ENCODE results near the gene PYM1. TPM values are rescaled to one million over a fixed set of nuclear protein-coding genes. Genes with fewer than 3 reads are reported as not detected.
A peak's percentile ranks its signal among the peaks of the same experiment; 100 is the strongest.

PYM1 gene
- total and polyA plus RNA-seq, 10 donors, result 26.7 to 54.0 (median 37.8) TPM

- peaks cover 0 to 18% (median 3%) of the 10 kb centered on the region in 6 donors for H3K36me3 ChIP-seq
- peaks cover 42 to 87% (median 74%) of the 10 kb centered on the region in 6 donors for H3K4me1 ChIP-seq
- DNase-seq, result no peak
- H3K9me3 ChIP-seq, result no peaks in the 10 kb centered on the region
- H3K27ac ChIP-seq, result peak overlapping the region; percentile 93 to 99 (median 96)
- intact Hi-C loops (cut with DNase I; ENCODE audit: low total_unique reads), result no loop called here
- H3K27me3 ChIP-seq (replicated peaks in 1 of 7), result no peaks in the 10 kb centered on the region
- peak overlapping the region; percentile 60 to 98 (median 75) for H3K4me3 ChIP-seq
- TF ChIP-seq POLR2A (IDR thresholded peaks at IDR 0.05) (peak in 1 of 3 donors; percentile 17), POLR2AphosphoS5 (IDR thresholded peaks at IDR 0.05) (no peak), CTCF (IDR thresholded peaks at IDR 0.05 in 8 of 11, conservative IDR thresholded peaks at IDR 0.05 in 3 of 11) (no peak)
- 6 to 10% (median 9%) methylated on average over 10 of the region's 10 CpGs for WGBS, 5 donors
Observed at GRCh38 chr12:55931317-55931779, 3.7 kb upstream of the PYM1 start.

GRCh38 chr12:55930771-55931316 lies 3.1 kb upstream of the PYM1 start, which contains the start of gene DGKA:
Gene DGKA (plus strand): TSS chr12:55931162. CDS start chr12:55936504, 5,342 bp downstream.
- DNase-seq, result peak; percentile 90
- Histone ChIP-seq H3K9me3 (no peaks in the 10 kb centered on the region), H3K27ac (peak within 1 kb of the TSS; percentile 93 to 99 (median 96)), H3K4me1 (peaks cover 47 to 87% (median 76%) of the 10 kb centered on the region in 6 donors), H3K4me3 (peak within 1 kb of the TSS; percentile 60 to 98 (median 75)), H3K27me3 (replicated peaks in 1 of 7) (no peaks in the 10 kb centered on the region), H3K36me3 (peaks cover 0 to 13% (median 0%) of the 10 kb centered on the region in 6 donors)
- intact Hi-C loops (cut with DNase I; ENCODE audit: low total_unique reads), result no loop called here
- peak in 1 of 3 donors; percentile 30 for TF ChIP-seq POLR2AphosphoS5 (IDR thresholded peaks at IDR 0.05)
- no peak for TF ChIP-seq POLR2A (IDR thresholded peaks at IDR 0.05)
- peak in 10 of 11 experiments; percentile 5 to 59 (median 50) for TF ChIP-seq CTCF (IDR thresholded peaks at IDR 0.05 in 8 of 11, conservative IDR thresholded peaks at IDR 0.05 in 3 of 11)
- WGBS, 5 donors, result 18 to 32% (median 26%) methylated on average over 3 of the region's 3 CpGs

- H3K27ac ChIP-seq, result peak overlapping the region; percentile 93 to 99 (median 96)
- H3K9me3 ChIP-seq, result no peaks in the 10 kb centered on the region
- peaks cover 43 to 87% (median 79%) of the 10 kb centered on the region in 6 donors for H3K4me1 ChIP-seq
- intact Hi-C loops (cut with DNase I; ENCODE audit: low total_unique reads), result loop anchor here (5.0 kb wide), 1 partner anchor 97 kb away; no protein-coding TSS in a partner anchor
- peak overlapping the region in 6 of 8 donors; percentile 2 to 98 (median 82) for H3K4me3 ChIP-seq
- no peak for TF ChIP-seq CTCF (IDR thresholded peaks at IDR 0.05 in 8 of 11, conservative IDR thresholded peaks at IDR 0.05 in 3 of 11)
- TF ChIP-seq POLR2AphosphoS5 (IDR thresholded peaks at IDR 0.05), result peak; percentile 12 to 89 (median 79)
- TF ChIP-seq POLR2A (IDR thresholded peaks at IDR 0.05), result peak in 1 of 3 donors; percentile 4
- no peaks in the 10 kb centered on the region for H3K27me3 ChIP-seq (replicated peaks in 1 of 7)
- H3K36me3 ChIP-seq, result peaks cover 0 to 10% (median 0%) of the 10 kb centered on the region in 6 donors
- 7 to 27% (median 12%) methylated on average over 8 of the region's 8 CpGs for WGBS, 5 donors
- peak; percentile 96 for DNase-seq
Observed at GRCh38 chr12:55929306-55929791, 1.7 kb upstream of the PYM1 start.
